GM23338 (cell line): ENCODE measurements around the gene ARL15.

ENCODE experiments used
- CTCF ChIP-seq, 2 experiments: fragments of 200-600 bp in 1 of 2; sonication (generic) in 1 of 2; conservative IDR thresholded peaks; 2 replicates each; pipeline versions ENCODE4 v1.5.1 to v1.6.1; 2016 to 2017; ENCODE audit warnings: antibody characterized with exemption in 2 of 2, low read depth in 2 of 2, mild to moderate bottlenecking in 2 of 2, moderate library complexity in 1 of 2
- ETS1 ChIP-seq: IDR thresholded peaks from 2 replicates; pipeline ENCODE4 v1.6.1; 2016; ENCODE audit warnings: antibody characterized with exemption
- EZH2 ChIP-seq: fragments of 200-600 bp; sonication (generic); IDR thresholded peaks from one replicate; pipeline ENCODE4 v1.8.0; 2017; ENCODE audit warnings: antibody characterized with exemption, mild to moderate bottlenecking, low read depth; ENCODE audit not compliant: unreplicated experiment
- POLR2AphosphoS5 ChIP-seq: IDR thresholded peaks from 2 replicates; pipeline ENCODE4 v1.6.1; 2016; ENCODE audit warnings: antibody characterized with exemption, low read depth

DNA sequence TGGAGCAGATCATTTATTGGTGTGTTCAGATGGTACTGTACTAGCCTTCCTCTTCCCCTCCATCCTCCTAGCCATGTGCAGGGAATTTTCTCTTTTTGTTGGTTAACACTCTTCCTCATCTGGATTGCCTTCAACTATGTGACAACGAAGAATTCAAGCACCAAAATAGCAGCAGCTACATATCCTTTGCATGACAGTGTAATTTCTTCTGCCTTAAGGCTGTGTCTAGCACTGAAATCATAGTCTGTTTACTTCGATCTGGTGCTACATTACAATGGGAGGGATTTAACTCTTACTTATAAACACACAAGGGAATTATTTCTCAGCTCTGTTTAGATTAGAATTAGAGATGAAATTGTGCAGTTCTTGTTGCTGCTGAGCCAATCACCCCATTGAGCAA, 260.4 kb downstream of the ARL15 start:
- TF ChIP-seq CTCF (conservative IDR thresholded peaks at IDR 0.05; ENCODE audit: low read depth in 2 of 2) = no peak
- no peak for TF ChIP-seq EZH2
- no peak for TF ChIP-seq ETS1
- TF ChIP-seq POLR2AphosphoS5 = no peak
